ENCODE data around the gene CD79A. TPM values are rescaled to one million over a fixed set of nuclear protein-coding genes. Genes with fewer than 3 reads are reported as not detected.

CD79A gene
- total RNA-seq, 2 donors from 2014 or later = 0.24 to 0.68 TPM

- ATAC-seq (no peak), DNase-seq (no peak)
Observed at GRCh38 chr19:41897820-41898219, 20.7 kb downstream of the CD79A start.

GRCh38 chr19:41898235-41898634 is 21.2 kb downstream of the CD79A start:
- intact Hi-C loops (cut with DNase I) = no loop called here
- no peak for ATAC-seq
- DNase-seq = no peak

More at GRCh38 chr19:41897820-41898219, 20.7 kb downstream of the CD79A start:
- intact Hi-C loops (cut with DNase I) = no loop called here

GRCh38 chr19:41901707-41902360 is 24.8 kb downstream of the CD79A start:
- ATAC-seq (no peak), DNase-seq (no peak)
- intact Hi-C loops (cut with DNase I) = no loop called here

GRCh38 chr19:41902594-41902993 is 25.5 kb downstream of the CD79A start:
- ATAC-seq (no peak), DNase-seq (no peak)
- intact Hi-C loops (cut with DNase I) = no loop called here

GRCh38 chr19:41903193-41903953 is 26.3 kb downstream of the CD79A start:
- ATAC-seq (no peak), DNase-seq (no peak)
- intact Hi-C loops (cut with DNase I) = no loop called here

GRCh38 chr19:41904118-41904870 is 27.2 kb downstream of the CD79A start:
- no peak for ATAC-seq
- intact Hi-C loops (cut with DNase I) = no loop called here
- no peak for DNase-seq

- DNase-seq = no peak
Observed at GRCh38 chr19:41905273-41906002, 28.4 kb downstream of the CD79A start.

GRCh38 chr19:41906271-41906670 is 29.2 kb downstream of the CD79A start:
- DNase-seq (no peak), ATAC-seq (no peak)
- intact Hi-C loops (cut with DNase I) = no loop called here

More at GRCh38 chr19:41905273-41906002, 28.4 kb downstream of the CD79A start:
- ATAC-seq = no peak
- intact Hi-C loops (cut with DNase I) = no loop called here

GRCh38 chr19:41906916-41907680 is 30.0 kb downstream of the CD79A start:
- intact Hi-C loops (cut with DNase I) = no loop called here
- ATAC-seq = no peak
- no peak for DNase-seq

- no peak for DNase-seq
- intact Hi-C loops (cut with DNase I) = no loop called here
- no peak for ATAC-seq
Observed at GRCh38 chr19:41907994-41908615, 31.0 kb downstream of the CD79A start.

GRCh38 chr19:41908724-41909464 is 31.8 kb downstream of the CD79A start:
- no peak for DNase-seq
- intact Hi-C loops (cut with DNase I) = no loop called here
- no peak for ATAC-seq

- no peak for DNase-seq
- no peak for ATAC-seq
Observed at GRCh38 chr19:41909706-41910105, 32.6 kb downstream of the CD79A start.

GRCh38 chr19:41910240-41910991 is 33.3 kb downstream of the CD79A start:
- intact Hi-C loops (cut with DNase I) = no loop called here
- no peak for ATAC-seq
- DNase-seq = no peak

More at GRCh38 chr19:41909706-41910105, 32.6 kb downstream of the CD79A start:
- intact Hi-C loops (cut with DNase I) = no loop called here

- intact Hi-C loops (cut with DNase I) = no loop called here
- ATAC-seq = no peak
- no peak for DNase-seq
Observed at GRCh38 chr19:41910992-41911888, 34.2 kb downstream of the CD79A start.

- intact Hi-C loops (cut with DNase I) = no loop called here
- ATAC-seq (no peak), DNase-seq (no peak)
Observed at GRCh38 chr19:41911889-41912731, 35.0 kb downstream of the CD79A start.

All from left cardiac atrium (tissue), 4 donors.